Breast epithelium (tissue), 4 donors: ENCODE results near the gene TNS3. TPM values are rescaled to one million over a fixed set of nuclear protein-coding genes. Genes with fewer than 3 reads are reported as not detected.

Source experiments
- DNase-seq, 2 donors: peaks; one replicate each; pipeline ENCODE4 v3.0.0-alpha.2; 2019; ENCODE audit warnings: low spot score in 2 of 2
- H3K27ac ChIP-seq, 2 donors: fragments of 200-600 bp; sonication (generic) in 1 of 2; one replicate each; pipeline ENCODE4 v1.5.1; 2016 to 2019; ENCODE audit warnings: mild to moderate bottlenecking in 1 of 2
- H3K27me3 ChIP-seq, 2 donors: fragments of 200-600 bp; sonication (generic) in 1 of 2; one replicate each; pipeline versions ENCODE4 v1.5.1 to v1.6.0; 2017 to 2019; ENCODE audit warnings: control low read depth in 1 of 2, mild to moderate bottlenecking in 1 of 2
- H3K36me3 ChIP-seq: fragments of 200-600 bp; one replicate; pipeline ENCODE4 v1.5.1; 2019
- H3K4me1 ChIP-seq, 2 donors: fragments of 200-600 bp; sonication (generic); one replicate each; pipeline ENCODE4 v1.5.1; 2016 to 2019; ENCODE audit warnings: control low read depth in 1 of 2
- H3K4me3 ChIP-seq, 3 donors: fragments of 200-600 bp; sonication (generic); 1 replicate in 2 of 3; 2 replicates in 1 of 3; pipeline ENCODE4 v1.5.1; 2016 to 2019; ENCODE audit warnings: mild to moderate bottlenecking in 3 of 3, moderate library complexity in 2 of 3
- H3K9me3 ChIP-seq, 2 donors: fragments of 200-600 bp; sonication (generic) in 1 of 2; one replicate each; pipeline ENCODE4 v1.5.1; 2016 to 2019; ENCODE audit warnings: control low read depth in 1 of 2
- CTCF ChIP-seq, 3 donors: fragments of 450-650 bp; IDR thresholded peaks; one replicate each; pipeline ENCODE4 v1.5.1; 2016 to 2017; ENCODE audit warnings: antibody characterized with exemption in 3 of 3, mild to moderate bottlenecking in 3 of 3, moderate library complexity in 3 of 3
- POLR2A ChIP-seq: fragments of 450-650 bp; IDR thresholded peaks from one replicate; pipeline ENCODE4 v1.6.1; 2016; ENCODE audit warnings: antibody characterized with exemption, mild to moderate bottlenecking, moderate library complexity
- POLR2AphosphoS5 ChIP-seq, 3 donors: sonication (generic); formaldehyde crosslinking; IDR thresholded peaks; one replicate each; pipeline ENCODE4 v1.6.1; 2017; ENCODE audit warnings: antibody characterized with exemption in 3 of 3
- intact Hi-C: fragments of 100-400 bp; cut with DNase I; formaldehyde crosslinking; loops from one replicate; pipeline ENCODE4 v1.15.1; 2023; ENCODE audit warnings: low total_unique reads
- total RNA-seq, 3 donors: library from RNA; depleted of rRNA; stranded (reverse); fragments of >200 nt; gene quantifications; one replicate each; pipeline ENCODE4 v1.1.0, GENCODE V29; 2016

TNS3 gene
- total RNA-seq, 3 donors from 2014 or later, result 41.0 to 78.1 (median 56.2) TPM

GRCh38 chr7:47557694-47558670 is 23.9 kb downstream of the TNS3 start:
- TF ChIP-seq POLR2AphosphoS5 (IDR thresholded peaks at IDR 0.05) (no peak), POLR2A (no peak), CTCF (IDR thresholded peaks at IDR 0.05) (no peak)
- no peaks in the 10 kb centered on the region for H3K36me3 ChIP-seq
- DNase-seq, result no peak
- no peaks in the 10 kb centered on the region for H3K27me3 ChIP-seq
- intact Hi-C loops, result no loop called here
- no peak overlapping the region for H3K4me3 ChIP-seq
- no peaks in the 10 kb centered on the region for H3K4me1 ChIP-seq
- no peak overlapping the region for H3K27ac ChIP-seq
- no peaks in the 10 kb centered on the region for H3K9me3 ChIP-seq

DNA sequence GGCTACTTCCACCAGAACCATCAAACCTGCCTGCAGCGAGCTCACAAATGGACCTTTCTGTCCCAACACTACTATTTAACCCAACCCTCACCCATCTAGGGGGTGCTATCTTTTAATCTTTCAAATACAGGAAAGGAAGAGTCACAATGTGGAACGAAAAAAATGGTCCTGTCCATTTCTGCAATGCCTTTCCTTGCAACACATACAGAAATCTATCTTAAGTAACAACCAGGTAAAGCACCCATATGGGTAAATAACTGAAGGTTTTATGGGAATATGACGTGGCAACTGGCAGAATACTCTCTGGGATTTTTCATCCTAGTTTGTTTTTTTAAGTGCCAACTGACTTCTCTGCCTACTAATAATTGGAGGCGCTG is 24.6 kb downstream of the TNS3 start:
- TF ChIP-seq POLR2A (no peak), POLR2AphosphoS5 (IDR thresholded peaks at IDR 0.05) (no peak), CTCF (IDR thresholded peaks at IDR 0.05) (no peak)
- no peak for DNase-seq
- intact Hi-C loops, result no loop called here
- Histone ChIP-seq H3K27ac (no peak overlapping the region), H3K27me3 (no peaks in the 10 kb centered on the region), H3K4me1 (peaks cover 0 to 2% of the 10 kb centered on the region in 2 donors), H3K36me3 (no peaks in the 10 kb centered on the region), H3K4me3 (no peak overlapping the region), H3K9me3 (no peaks in the 10 kb centered on the region)

- Histone ChIP-seq H3K27me3 (no peaks in the 10 kb centered on the region), H3K36me3 (no peaks in the 10 kb centered on the region), H3K4me3 (no peak overlapping the region), H3K9me3 (no peaks in the 10 kb centered on the region), H3K4me1 (peaks cover 0 to 6% of the 10 kb centered on the region in 2 donors), H3K27ac (no peak overlapping the region)
- TF ChIP-seq POLR2A, result no peak
- no peak for TF ChIP-seq POLR2AphosphoS5 (IDR thresholded peaks at IDR 0.05)
- no peak for TF ChIP-seq CTCF (IDR thresholded peaks at IDR 0.05)
- intact Hi-C loops, result no loop called here
- DNase-seq, result no peak
Measured at GRCh38 chr7:47556511-47557180, 25.3 kb downstream of the TNS3 start.

- intact Hi-C loops, result loop anchor here (2.0 kb wide), 1 partner anchor 39 kb away; no protein-coding TSS in a partner anchor
- DNase-seq, result no peak
- Histone ChIP-seq H3K27me3 (no peaks in the 10 kb centered on the region), H3K4me3 (no peak overlapping the region), H3K9me3 (no peaks in the 10 kb centered on the region), H3K36me3 (no peaks in the 10 kb centered on the region), H3K27ac (no peak overlapping the region), H3K4me1 (peaks cover 0 to 6% of the 10 kb centered on the region in 2 donors)
- TF ChIP-seq POLR2AphosphoS5 (IDR thresholded peaks at IDR 0.05), result no peak
- no peak for TF ChIP-seq CTCF (IDR thresholded peaks at IDR 0.05)
- no peak for TF ChIP-seq POLR2A
Measured at GRCh38 chr7:47553309-47553708, 28.6 kb downstream of the TNS3 start.

GRCh38 chr7:47552621-47553020 is 29.3 kb downstream of the TNS3 start:
- H3K4me3 ChIP-seq, result no peak overlapping the region
- intact Hi-C loops, result loop anchor here (2.0 kb wide), 1 partner anchor 40 kb away; no protein-coding TSS in a partner anchor
- no peaks in the 10 kb centered on the region for H3K27me3 ChIP-seq
- no peaks in the 10 kb centered on the region for H3K36me3 ChIP-seq
- DNase-seq, result no peak
- TF ChIP-seq POLR2A (no peak), CTCF (IDR thresholded peaks at IDR 0.05) (no peak), POLR2AphosphoS5 (IDR thresholded peaks at IDR 0.05) (no peak)
- H3K4me1 ChIP-seq, result peaks cover 0 to 6% of the 10 kb centered on the region in 2 donors
- H3K27ac ChIP-seq, result peak overlapping the region in 1 of 2 donors; percentile 10
- H3K9me3 ChIP-seq, result no peaks in the 10 kb centered on the region
